Measurements from ENCODE around the gene PAX2.

GRCh38 chr10:100774223-100774622 is 28.8 kb downstream of the PAX2 start:
- no peak for TF ChIP-seq CTCF (IDR thresholded peaks at IDR 0.05)
- no peak for TF ChIP-seq POLR2A (IDR thresholded peaks at IDR 0.05)
- no peak for TF ChIP-seq EP300 (IDR thresholded peaks at IDR 0.05)
